HuH-7.5 (cell line): ENCODE results near the gene MFAP4.

Experiments used
- DNase-seq: peaks from one replicate; pipeline ENCODE4 v3.0.0; 2011; ENCODE audit warnings: low spot score

The MFAP4 gene

GRCh38 chr17:19333736-19334290 lies 53.2 kb downstream of the MFAP4 start:
- no peak for DNase-seq
